ENCODE results near the gene NOB1. TPM values are rescaled to one million over a fixed set of nuclear protein-coding genes. Genes with fewer than 3 reads are reported as not detected.

The NOB1 gene
- total RNA-seq (2021; ENCODE audit: unreplicated experiment) (48.3 TPM), Bru-seq, nascent RNA (percentile 77 among the genes with signal in this experiment), BruChase-seq, experiment 1, labeled RNA remaining after a 2-hour chase (percentile 78 among the genes with signal in this experiment), BruChase-seq, experiment 2, labeled RNA remaining after a 6-hour chase (percentile 77 among the genes with signal in this experiment)
- polyA plus RNA-seq (2012; ENCODE audit: insufficient read length) = 58.5 TPM
- long read RNA-seq, transcript NOB1-201 (9 exons, 1,734 nt) = major isoform, 44 of 72 reads
- long read RNA-seq, partial matches to known transcripts = 13 of 72 reads
- long read RNA-seq, other reads (novel, unspliced or antisense) = 15 of 72 reads

GRCh38 chr16:69754469-69755310 is at the start of gene NOB1:
Gene NOB1 (minus strand): TSS chr16:69754926. CDS start chr16:69754910, 16 bp downstream.
- peak within 1 kb of the TSS; percentile 97 to 99 for H3K4me3 ChIP-seq (ENCODE audit: low read depth in 2 of 2, low read length in 2 of 2)
- TF ChIP-seq SIN3A (IDR thresholded peaks at IDR 0.05; ENCODE audit: borderline replicate concordance, insufficient read depth, low read depth, low read length) (peak; percentile 38; the same call in 1 of the 2 replicates), REST (IDR thresholded peaks at IDR 0.05; ENCODE audit: insufficient read depth in 1 of 2, low read depth in 2 of 2, low read length in 1 of 2) (no peak), CTCF (IDR thresholded peaks at IDR 0.05) (peak; percentile 98), TCF7L2 (IDR thresholded peaks at IDR 0.05; ENCODE audit: low read depth, low read length) (no peak), POLR2AphosphoS5 (IDR thresholded peaks at IDR 0.05; ENCODE audit: low read depth, low read length) (peak; percentile 96)
- BruUV-seq (replicated peaks) = no TSS peak
- peaks cover 9% of the 10 kb centered on the region for H3K36me3 ChIP-seq (ENCODE audit: control insufficient read depth, insufficient read depth, low read length)
- no peaks in the 10 kb centered on the region for H3K9me3 ChIP-seq (ENCODE audit: control insufficient read depth, insufficient read depth, low read depth, low read length)
- H3K27ac ChIP-seq (ENCODE audit: low read length) = peak within 1 kb of the TSS; percentile 94
- CTCF ChIA-PET = interaction anchor here (0.9 to 1.1 kb wide), 2 partner anchors 28 to 41 kb away, joined by 3 read pairs; partner anchors contain the start of gene NQO1
- ATAC-seq = peak; percentile 97
- POLR2A ChIA-PET = interaction anchor here (0.5 to 1.1 kb wide), 3 partner anchors 21 to 114 kb away, joined by 3 to 4 read pairs (median 4); no protein-coding TSS in a partner anchor
- H3K27me3 ChIP-seq (ENCODE audit: control insufficient read depth, insufficient read depth, low read length) = no peaks in the 10 kb centered on the region
- DNase-seq (ENCODE audit: low read depth, low spot score) = peak; percentile 89
- intact Hi-C loops (cut with micrococcal nuclease; ENCODE audit: unreplicated experiment) (loop anchor here (5.0 kb wide), 1 partner anchor 42 kb away; no protein-coding TSS in a partner anchor), in situ Hi-C loops (cut with HindIII; ENCODE audit: low pct_unique_long_range_greater_than_20kb, low sequenced_read_pairs) (no loop called here)
- 0 out of 2 replicates have a peak, but pooled peaks cover 5% of the 10 kb centered on the region for H3K4me1 ChIP-seq (ENCODE audit: control insufficient read depth, insufficient read depth, low read length)

- H3K36me3 ChIP-seq (ENCODE audit: control insufficient read depth, insufficient read depth, low read length) = no peaks in the 10 kb centered on the region
- no peaks in the 10 kb centered on the region for H3K27me3 ChIP-seq (ENCODE audit: control insufficient read depth, insufficient read depth, low read length)
- no TSS peak for BruUV-seq (replicated peaks)
- no peak overlapping the region for H3K4me3 ChIP-seq (ENCODE audit: low read depth in 2 of 2, low read length in 2 of 2)
- CTCF ChIA-PET = no interaction called here
- no peak for ATAC-seq
- no peaks in the 10 kb centered on the region for H3K4me1 ChIP-seq (ENCODE audit: control insufficient read depth, insufficient read depth, low read length)
- H3K9me3 ChIP-seq (ENCODE audit: control insufficient read depth, insufficient read depth, low read depth, low read length) = no peaks in the 10 kb centered on the region
- DNase-seq (ENCODE audit: low read depth, low spot score) = no peak
- in situ Hi-C loops (cut with HindIII; ENCODE audit: low pct_unique_long_range_greater_than_20kb, low sequenced_read_pairs) = no loop called here
- no peak for TF ChIP-seq REST (IDR thresholded peaks at IDR 0.05; ENCODE audit: insufficient read depth in 1 of 2, low read depth in 2 of 2, low read length in 1 of 2)
- no peak for TF ChIP-seq CTCF (IDR thresholded peaks at IDR 0.05)
- no peak for TF ChIP-seq TCF7L2 (IDR thresholded peaks at IDR 0.05; ENCODE audit: low read depth, low read length)
- TF ChIP-seq SIN3A (IDR thresholded peaks at IDR 0.05; ENCODE audit: borderline replicate concordance, insufficient read depth, low read depth, low read length) = no peak
- no peak for TF ChIP-seq POLR2AphosphoS5 (IDR thresholded peaks at IDR 0.05; ENCODE audit: low read depth, low read length)
- POLR2A ChIA-PET = no interaction called here
- intact Hi-C loops (cut with micrococcal nuclease; ENCODE audit: unreplicated experiment) = no loop called here
- H3K27ac ChIP-seq (ENCODE audit: low read length) = no peak overlapping the region
Observed at GRCh38 chr16:69804297-69804696, 49.6 kb upstream of the NOB1 start.

Data from Panc1 (cell line).